MCF 10A (cell line): ENCODE data around the gene TMEM37. TPM values are rescaled to one million over a fixed set of nuclear protein-coding genes. Genes with fewer than 3 reads are reported as not detected.

Source experiments
- BruUV-seq: library from RNA; stranded (reverse); fragments of 400-500 nt; replicated peaks from 2 replicates; lab custom pipeline; 2021; lab: Mats Ljungman, UMichigan
- CTCF ChIA-PET: fragments of 300-600 bp; sonication (Branson Sonifier 250); formaldehyde crosslinking; extraction: SDS; loops from one replicate; lab custom pipeline; 2021; ENCODE audit warnings: antibody characterized with exemption, inconsistent platforms; lab: Yijun Ruan, JAX
- POLR2A ChIA-PET: fragments of 300-600, 350-650 bp; sonication (Branson Sonifier 250); formaldehyde crosslinking; extraction: SDS; loops from one replicate; lab custom pipeline; 2020; ENCODE audit warnings: antibody characterized with exemption, inconsistent platforms; lab: Yijun Ruan, JAX
- DNase-seq: peaks from one replicate; pipeline ENCODE4 v3.0.0-alpha.2; 2018; ENCODE audit not compliant: unreplicated experiment
- H3K27ac Mint-ChIP-seq: one replicate; pipeline ENCODE4 v1.8.0; 2022; ENCODE audit warnings: mild to moderate bottlenecking, low read depth, mixed read lengths; ENCODE audit not compliant: unreplicated experiment
- H3K27me3 Mint-ChIP-seq: one replicate; pipeline ENCODE4 v1.8.0; 2022; ENCODE audit warnings: mixed read lengths; ENCODE audit not compliant: insufficient read depth, unreplicated experiment
- H3K36me3 Mint-ChIP-seq: one replicate; pipeline ENCODE4 v1.8.0; 2022; ENCODE audit warnings: mild to moderate bottlenecking, moderate library complexity, mixed read lengths; ENCODE audit not compliant: insufficient read depth, unreplicated experiment
- H3K4me1 Mint-ChIP-seq: one replicate; pipeline ENCODE4 v1.8.0; 2022; ENCODE audit warnings: mixed read lengths; ENCODE audit not compliant: insufficient read depth, unreplicated experiment
- H3K4me3 Mint-ChIP-seq: one replicate; pipeline ENCODE4 v1.8.0; 2022; ENCODE audit warnings: mild to moderate bottlenecking, moderate library complexity, mixed read lengths; ENCODE audit not compliant: unreplicated experiment
- H3K9me3 Mint-ChIP-seq: one replicate; pipeline ENCODE4 v1.8.0; 2022; ENCODE audit warnings: mixed read lengths; ENCODE audit not compliant: unreplicated experiment
- intact Hi-C: fragments of 100-400 bp; cut with micrococcal nuclease; formaldehyde crosslinking; loops from 2 replicates; pipeline ENCODE4 v1.14.1; 2022
- total RNA-seq: library from RNA; stranded (reverse); gene quantifications from 2 replicates; pipeline ENCODE4 v1.2.3, GENCODE V29; 2022
- TF ChIP-seq, protein P1 (sequence below): fragments of 200-600 bp; IDR thresholded peaks from one replicate; pipeline ENCODE4 v1.8.0; 2022; ENCODE audit warnings: antibody characterized with exemption, mild to moderate bottlenecking; ENCODE audit not compliant: unreplicated experiment

TMEM37 gene
- total RNA-seq, 1 experiment from 2014 or later, result not detected

DNA sequence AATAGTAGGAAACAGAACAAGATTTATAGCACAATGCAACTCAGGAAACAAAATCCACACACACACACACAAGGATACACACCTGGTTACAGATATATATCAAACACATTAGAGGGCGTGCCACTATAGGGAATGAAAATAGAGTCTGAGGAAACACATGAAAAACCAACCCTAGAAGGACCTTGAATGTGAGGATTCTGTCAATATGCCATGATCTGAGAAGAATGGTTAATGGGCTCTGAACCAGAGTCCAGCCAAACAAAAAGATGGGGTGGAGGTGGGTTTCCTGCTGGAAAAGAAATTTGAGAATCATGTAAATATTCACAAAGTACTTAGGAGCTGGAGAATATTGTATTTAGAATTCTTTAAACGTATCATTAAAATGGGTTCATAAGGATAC is 7.8 kb upstream of the TMEM37 start:
- intact Hi-C loops, result no loop called here
- no TSS peak for BruUV-seq
- H3K27ac Mint-ChIP-seq, result no peak overlapping the region
- DNase-seq, result no peak
- CTCF ChIA-PET, result interaction anchor here (0.6 to 0.8 kb wide), 3 partner anchors 9 to 53 kb away, joined by 3 read pairs; no protein-coding TSS in a partner anchor
- H3K4me3 Mint-ChIP-seq, result no peak overlapping the region
- peaks cover 13% of the 10 kb centered on the region for H3K4me1 Mint-ChIP-seq
- H3K36me3 Mint-ChIP-seq, result no peaks in the 10 kb centered on the region
- H3K27me3 Mint-ChIP-seq, result no peaks in the 10 kb centered on the region
- TF ChIP-seq, protein P1, sequence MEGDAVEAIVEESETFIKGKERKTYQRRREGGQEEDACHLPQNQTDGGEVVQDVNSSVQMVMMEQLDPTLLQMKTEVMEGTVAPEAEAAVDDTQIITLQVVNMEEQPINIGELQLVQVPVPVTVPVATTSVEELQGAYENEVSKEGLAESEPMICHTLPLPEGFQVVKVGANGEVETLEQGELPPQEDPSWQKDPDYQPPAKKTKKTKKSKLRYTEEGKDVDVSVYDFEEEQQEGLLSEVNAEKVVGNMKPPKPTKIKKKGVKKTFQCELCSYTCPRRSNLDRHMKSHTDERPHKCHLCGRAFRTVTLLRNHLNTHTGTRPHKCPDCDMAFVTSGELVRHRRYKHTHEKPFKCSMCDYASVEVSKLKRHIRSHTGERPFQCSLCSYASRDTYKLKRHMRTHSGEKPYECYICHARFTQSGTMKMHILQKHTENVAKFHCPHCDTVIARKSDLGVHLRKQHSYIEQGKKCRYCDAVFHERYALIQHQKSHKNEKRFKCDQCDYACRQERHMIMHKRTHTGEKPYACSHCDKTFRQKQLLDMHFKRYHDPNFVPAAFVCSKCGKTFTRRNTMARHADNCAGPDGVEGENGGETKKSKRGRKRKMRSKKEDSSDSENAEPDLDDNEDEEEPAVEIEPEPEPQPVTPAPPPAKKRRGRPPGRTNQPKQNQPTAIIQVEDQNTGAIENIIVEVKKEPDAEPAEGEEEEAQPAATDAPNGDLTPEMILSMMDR, result no peak
- H3K9me3 Mint-ChIP-seq, result no peaks in the 10 kb centered on the region
- POLR2A ChIA-PET, result interaction anchor here (0.7 kb wide), 1 partner anchor 9 kb away, joined by 3 read pairs; no protein-coding TSS in a partner anchor

DNA sequence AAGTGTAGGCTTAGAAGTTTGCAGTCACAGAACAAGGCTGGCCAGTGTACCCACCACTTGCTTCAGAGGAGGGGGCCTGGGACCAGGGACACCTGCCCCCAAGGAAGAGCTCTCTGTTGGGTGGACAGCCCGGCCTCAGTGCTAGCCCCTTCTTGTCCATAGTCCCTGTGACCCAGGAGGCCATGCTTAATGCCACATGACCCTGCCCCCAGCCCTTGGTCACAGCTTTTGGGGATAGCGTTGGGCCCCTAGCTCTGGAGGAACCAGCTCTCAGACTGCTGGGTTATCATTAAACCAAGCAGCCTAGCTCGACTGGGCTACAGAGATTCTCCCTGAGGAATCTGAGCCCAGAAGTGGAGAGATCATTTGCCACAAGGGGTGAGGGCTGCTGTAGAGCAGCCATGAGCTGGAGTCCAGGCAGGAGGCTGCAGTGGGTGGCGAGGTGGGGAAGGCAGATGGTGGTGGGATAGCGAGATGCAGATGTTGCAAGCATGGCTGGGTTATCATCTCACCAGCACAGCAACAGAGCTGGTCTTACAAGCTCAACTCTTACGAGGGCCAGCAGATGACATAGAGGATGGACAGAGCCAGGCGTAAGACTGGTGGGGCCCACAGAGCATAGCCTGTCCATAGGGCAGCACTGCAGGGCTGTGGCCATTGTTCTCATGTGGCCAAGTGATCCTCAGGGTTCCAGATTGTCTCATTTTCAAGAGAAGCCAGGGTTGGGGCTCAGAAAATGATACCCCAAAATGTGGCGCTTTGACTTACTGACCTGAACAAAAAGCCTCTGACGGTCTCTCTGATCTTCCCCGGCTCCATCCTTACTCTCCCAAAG is 7.2 kb upstream of the TMEM37 start:
- Mint-ChIP-seq H3K9me3 (no peaks in the 10 kb centered on the region), H3K27me3 (no peaks in the 10 kb centered on the region), H3K36me3 (no peaks in the 10 kb centered on the region), H3K4me3 (no peak overlapping the region), H3K27ac (no peak overlapping the region), H3K4me1 (peaks cover 14% of the 10 kb centered on the region)
- DNase-seq, result no peak
- ChIA-PET CTCF (interaction anchor here (0.6 to 0.8 kb wide), 3 partner anchors 10 to 52 kb away, joined by 3 read pairs; no protein-coding TSS in a partner anchor), POLR2A (interaction anchor here (0.7 kb wide), 1 partner anchor 10 kb away, joined by 3 read pairs; no protein-coding TSS in a partner anchor)
- BruUV-seq, result no TSS peak
- intact Hi-C loops, result no loop called here
- TF ChIP-seq, protein P1, result no peak

DNA sequence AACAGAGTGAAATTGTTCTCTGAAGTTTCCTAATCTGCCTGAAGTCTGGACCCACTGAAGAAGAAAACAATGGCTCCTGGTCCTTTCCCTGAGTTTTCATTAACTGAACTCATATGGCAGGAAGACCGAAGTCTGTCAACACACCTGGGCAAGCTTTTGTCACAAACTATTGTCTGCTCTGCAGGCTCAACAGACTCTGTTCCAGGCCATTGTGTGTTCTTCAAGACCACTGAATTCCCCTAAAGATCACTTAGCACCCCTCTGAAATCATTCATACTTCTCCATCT is 6.6 kb upstream of the TMEM37 start:
- H3K27me3 Mint-ChIP-seq, result no peaks in the 10 kb centered on the region
- POLR2A ChIA-PET, result no interaction called here
- no peak for DNase-seq
- no peaks in the 10 kb centered on the region for H3K36me3 Mint-ChIP-seq
- intact Hi-C loops, result no loop called here
- no peak overlapping the region for H3K4me3 Mint-ChIP-seq
- no peak overlapping the region for H3K27ac Mint-ChIP-seq
- CTCF ChIA-PET, result no interaction called here
- H3K4me1 Mint-ChIP-seq, result peaks cover 20% of the 10 kb centered on the region
- BruUV-seq, result no TSS peak
- H3K9me3 Mint-ChIP-seq, result no peaks in the 10 kb centered on the region
- TF ChIP-seq, protein P1, result no peak

DNA sequence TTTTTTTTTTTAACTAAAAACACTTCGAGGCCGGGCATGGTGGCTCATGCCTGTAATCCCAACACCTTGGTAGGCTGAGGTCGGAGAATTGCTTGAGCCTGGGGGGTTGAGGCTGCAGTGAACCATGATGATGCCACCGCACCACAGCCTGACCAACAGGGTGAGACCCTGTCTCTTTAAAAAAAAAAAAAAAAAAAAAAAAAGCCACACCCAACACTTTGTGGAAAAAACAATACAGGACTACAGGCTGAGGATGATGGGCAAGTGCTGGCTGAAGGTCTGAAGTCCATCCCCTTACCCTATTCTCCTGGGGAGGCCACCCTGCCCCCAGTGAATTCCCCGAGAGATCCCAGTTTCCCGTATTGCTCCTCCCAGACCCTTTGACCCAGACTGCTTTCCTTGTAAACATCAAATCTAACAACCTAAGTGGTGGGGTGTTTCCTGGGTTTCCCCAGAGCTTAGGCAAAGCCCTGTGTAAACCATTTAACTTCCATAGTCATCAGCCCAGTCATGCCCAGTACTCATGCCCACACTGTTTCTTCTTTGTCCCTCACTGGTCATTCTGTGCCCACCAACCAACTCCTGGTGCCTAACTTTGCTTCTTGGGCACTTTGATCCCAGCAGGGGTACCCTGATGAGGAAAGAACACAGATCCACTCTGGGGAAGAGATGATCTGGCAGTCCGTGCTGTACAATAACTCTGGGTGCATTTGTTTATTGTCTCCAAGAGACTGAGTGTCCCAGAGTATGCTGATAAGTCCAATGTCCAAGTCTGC is 5.8 kb upstream of the TMEM37 start:
- no peak for DNase-seq
- CTCF ChIA-PET, result no interaction called here
- Mint-ChIP-seq H3K27ac (peak overlapping the region; percentile 5), H3K4me3 (no peak overlapping the region), H3K9me3 (no peaks in the 10 kb centered on the region), H3K4me1 (peaks cover 20% of the 10 kb centered on the region), H3K27me3 (no peaks in the 10 kb centered on the region), H3K36me3 (no peaks in the 10 kb centered on the region)
- no TSS peak for BruUV-seq
- TF ChIP-seq, protein P1, result no peak
- intact Hi-C loops, result no loop called here
- POLR2A ChIA-PET, result no interaction called here
